Thymus (tissue), 11 donors: ENCODE measurements around the gene RALY. TPM values are rescaled to one million over a fixed set of nuclear protein-coding genes. Genes with fewer than 3 reads are reported as not detected.

Experiments
- DNase-seq, 9 donors: peaks; one replicate each; pipeline ENCODE4 v3.0.0-alpha.2; 2013; ENCODE audit warnings: low spot score in 9 of 9, low read depth in 6 of 9, missing footprints in 1 of 9
- H3K27ac ChIP-seq, 2 donors: one replicate each; pipeline ENCODE4 v1.5.1; 2013; ENCODE audit warnings: control low read depth in 1 of 2, low read depth in 1 of 2, low read length in 1 of 2, mild to moderate bottlenecking in 1 of 2, moderate library complexity in 1 of 2
- H3K27me3 ChIP-seq, 2 donors: one replicate each; pipeline ENCODE4 v1.5.1; 2013; ENCODE audit warnings: low read length in 1 of 2; ENCODE audit not compliant: control insufficient read depth in 2 of 2, insufficient read depth in 1 of 2
- H3K36me3 ChIP-seq, 2 donors: one replicate each; pipeline ENCODE4 v1.5.1; 2013; ENCODE audit warnings: low read length in 1 of 2, mild to moderate bottlenecking in 1 of 2, moderate library complexity in 1 of 2; ENCODE audit not compliant: control insufficient read depth in 2 of 2, insufficient read depth in 2 of 2
- H3K4me1 ChIP-seq, 2 donors: one replicate each; pipeline ENCODE4 v1.5.1; 2013; ENCODE audit warnings: low read length in 2 of 2; ENCODE audit not compliant: control insufficient read depth in 2 of 2, insufficient read depth in 2 of 2
- H3K4me3 ChIP-seq, 2 donors: one replicate each; pipeline ENCODE4 v1.5.1; 2013; ENCODE audit warnings: low read length in 2 of 2, control low read depth in 1 of 2, mild to moderate bottlenecking in 1 of 2
- H3K9me3 ChIP-seq, 2 donors: one replicate each; pipeline ENCODE4 v1.5.1; 2013; ENCODE audit warnings: low read length in 1 of 2, mild to moderate bottlenecking in 1 of 2; ENCODE audit not compliant: control insufficient read depth in 2 of 2, insufficient read depth in 1 of 2
- WGBS: extraction: QIAGEN DNeasy Blood & Tissue Kit; methylation state at CpG from one replicate; pipeline ENCODE4 v1.1.7; 2013; 5-methylcytosine and 5-hydroxymethylcytosine counted together
- polyA plus RNA-seq: library from polyadenylated mRNA; stranded (reverse); fragments of 200-250 nt; gene quantifications from one replicate; pipeline ENCODE4 v1.2.3, GENCODE V29; 2013
- total RNA-seq: library from RNA; stranded (reverse); fragments of 120-200 nt; gene quantifications from one replicate; pipeline ENCODE4 v1.2.4, GENCODE V29; 2013
- donor health status: healthy.

The RALY gene
- total and polyA plus RNA-seq, 2 donors, result 90.2 to 131 TPM

- Histone ChIP-seq H3K9me3 (no peaks in the 10 kb centered on the region), H3K4me3 (no peak overlapping the region), H3K4me1 (no peaks in the 10 kb centered on the region), H3K27me3 (no peaks in the 10 kb centered on the region), H3K27ac (no peak overlapping the region), H3K36me3 (no peaks in the 10 kb centered on the region)
- no peak for DNase-seq
- 93% methylated on average over 3 of the region's 3 CpGs for WGBS
Measured at GRCh38 chr20:33981964-33982363, 11.7 kb upstream of the RALY start.

GRCh38 chr20:33983371-33983770 is 10.3 kb upstream of the RALY start:
- Histone ChIP-seq H3K36me3 (no peaks in the 10 kb centered on the region), H3K4me1 (no peaks in the 10 kb centered on the region), H3K9me3 (no peaks in the 10 kb centered on the region), H3K27me3 (no peaks in the 10 kb centered on the region), H3K4me3 (no peak overlapping the region), H3K27ac (no peak overlapping the region)
- DNase-seq, result no peak
- 96% methylated on average over 5 of the region's 5 CpGs for WGBS

- no peaks in the 10 kb centered on the region for H3K4me1 ChIP-seq
- 83% methylated on average over 7 of the region's 7 CpGs for WGBS
- no peak overlapping the region for H3K27ac ChIP-seq
- no peaks in the 10 kb centered on the region for H3K27me3 ChIP-seq
- H3K9me3 ChIP-seq, result no peaks in the 10 kb centered on the region
- H3K4me3 ChIP-seq, result no peak overlapping the region
- no peaks in the 10 kb centered on the region for H3K36me3 ChIP-seq
- no peak for DNase-seq
Measured at GRCh38 chr20:33984182-33984719, 9.5 kb upstream of the RALY start.

GRCh38 chr20:33985280-33985679 is 8.4 kb upstream of the RALY start:
- Histone ChIP-seq H3K27me3 (no peaks in the 10 kb centered on the region), H3K36me3 (no peaks in the 10 kb centered on the region), H3K9me3 (no peaks in the 10 kb centered on the region), H3K4me1 (no peaks in the 10 kb centered on the region), H3K27ac (no peak overlapping the region), H3K4me3 (no peak overlapping the region)
- WGBS, result 97% methylated on average over 2 of the region's 2 CpGs
- no peak for DNase-seq

- 98% methylated on average over 2 of the region's 2 CpGs for WGBS
- no peak for DNase-seq
- no peak overlapping the region for H3K27ac ChIP-seq
- no peaks in the 10 kb centered on the region for H3K9me3 ChIP-seq
- H3K27me3 ChIP-seq, result no peaks in the 10 kb centered on the region
- no peaks in the 10 kb centered on the region for H3K4me1 ChIP-seq
- no peak overlapping the region for H3K4me3 ChIP-seq
- no peaks in the 10 kb centered on the region for H3K36me3 ChIP-seq
Measured at GRCh38 chr20:33985830-33986229, 7.9 kb upstream of the RALY start.

GRCh38 chr20:33986560-33987216 is 7.0 kb upstream of the RALY start:
- Histone ChIP-seq H3K4me3 (no peak overlapping the region), H3K36me3 (no peaks in the 10 kb centered on the region), H3K27ac (no peak overlapping the region), H3K9me3 (no peaks in the 10 kb centered on the region), H3K27me3 (no peaks in the 10 kb centered on the region), H3K4me1 (peaks cover 0 to 2% of the 10 kb centered on the region in 2 donors)
- DNase-seq, result no peak
- 97% methylated on average over 5 of the region's 5 CpGs for WGBS

- no peak for DNase-seq
- H3K27ac ChIP-seq, result no peak overlapping the region
- no peaks in the 10 kb centered on the region for H3K9me3 ChIP-seq
- no peaks in the 10 kb centered on the region for H3K36me3 ChIP-seq
- 96% methylated on average over 4 of the region's 4 CpGs for WGBS
- no peak overlapping the region for H3K4me3 ChIP-seq
- H3K4me1 ChIP-seq, result peaks cover under 1 to 17% of the 10 kb centered on the region in 2 donors
- no peaks in the 10 kb centered on the region for H3K27me3 ChIP-seq
Measured at GRCh38 chr20:33990075-33990474, 3.6 kb upstream of the RALY start.

- 98% methylated on average over 6 of the region's 6 CpGs for WGBS
- Histone ChIP-seq H3K4me3 (no peak overlapping the region), H3K36me3 (peaks cover 0 to under 1% of the 10 kb centered on the region in 2 donors)
Measured at GRCh38 chr20:33991502-33991901, 2.2 kb upstream of the RALY start.

GRCh38 chr20:33992145-33992922 is 1.4 kb upstream of the RALY start:
- Histone ChIP-seq H3K4me1 (peaks cover 12 to 32% of the 10 kb centered on the region in 2 donors), H3K27me3 (no peaks in the 10 kb centered on the region), H3K9me3 (no peaks in the 10 kb centered on the region), H3K27ac (peak overlapping the region; percentile 72 to 79), H3K4me3 (peak overlapping the region; percentile 78 to 99), H3K36me3 (peaks cover 4 to 5% of the 10 kb centered on the region in 2 donors)
- WGBS, result 48% methylated on average over 20 of the region's 20 CpGs
- no peak for DNase-seq

More at GRCh38 chr20:33991502-33991901, 2.2 kb upstream of the RALY start:
- Histone ChIP-seq H3K27me3 (no peaks in the 10 kb centered on the region), H3K9me3 (no peaks in the 10 kb centered on the region), H3K27ac (no peak overlapping the region), H3K4me1 (peaks cover 5 to 27% of the 10 kb centered on the region in 2 donors)
- DNase-seq, result no peak
